Renal pelvis (tissue), 4 donors: ENCODE measurements around the gene RB1. TPM values are rescaled to one million over a fixed set of nuclear protein-coding genes. Genes with fewer than 3 reads are reported as not detected.

ENCODE experiments used
- DNase-seq: peaks from one replicate; pipeline ENCODE4 v3.0.0-alpha.2; 2013
- polyA plus RNA-seq, 3 donors: library from polyadenylated mRNA; unstranded; fragments of 120-200 nt; gene quantifications; one replicate each; pipeline ENCODE4 v1.2.1, GENCODE V29; 2013; ENCODE audit not compliant: insufficient read length in 3 of 3

Gene RB1
- polyA plus RNA-seq, 3 donors, result 40.7 to 44.6 (median 41.3) TPM

GRCh38 chr13:48527955-48528354, 224.4 kb downstream of the RB1 start:
- no peak for DNase-seq

GRCh38 chr13:48528720-48529119, 225.2 kb downstream of the RB1 start:
- no peak for DNase-seq

- DNase-seq, result no peak
Observed at GRCh38 chr13:48530833-48531232, 227.3 kb downstream of the RB1 start.

Other genes with a start within 250 kb of the RB1 start
- gene MED4, start 208.6 kb upstream of the RB1 start, polyA plus RNA-seq, result 10 to 100 TPM; 73.2 to 82.5 (median 81.6) TPM
- 1,000 to 10,000 TPM; 1,188 to 1,319 (median 1,245) TPM for gene ITM2B, start 70.5 kb upstream of the RB1 start, polyA plus RNA-seq
- gene LPAR6, start 109.4 kb downstream of the RB1 start, polyA plus RNA-seq, result 10 to 100 TPM; 31.1 to 41.7 (median 37.7) TPM
- gene RCBTB2, start 229.3 kb downstream of the RB1 start, polyA plus RNA-seq, result 10 to 100 TPM; 50.3 to 58.7 (median 58.3) TPM